Hepatocyte (in vitro differentiated cells): ENCODE data around the gene OBSCN.

Source experiments
- EZH2 ChIP-seq: fragments of 200-600 bp; sonication (generic); IDR thresholded peaks from 2 replicates; pipeline ENCODE4 v1.6.1; 2016; ENCODE audit warnings: antibody characterized with exemption, mild to moderate bottlenecking, borderline replicate concordance
- EZH2phosphoT487 ChIP-seq: fragments of 200-600 bp; sonication (generic); IDR thresholded peaks from one replicate; pipeline ENCODE4 v1.6.1; 2018; ENCODE audit warnings: antibody characterized with exemption, mild to moderate bottlenecking, low read depth, moderate library complexity; ENCODE audit not compliant: unreplicated experiment, severe bottlenecking
- TF ChIP-seq, protein P1 (sequence below): fragments of 200-600 bp; sonication (generic); IDR thresholded peaks from 2 replicates; pipeline ENCODE4 v1.5.1; 2016; ENCODE audit warnings: antibody characterized with exemption, mild to moderate bottlenecking; ENCODE audit not compliant: poor library complexity

DNA sequence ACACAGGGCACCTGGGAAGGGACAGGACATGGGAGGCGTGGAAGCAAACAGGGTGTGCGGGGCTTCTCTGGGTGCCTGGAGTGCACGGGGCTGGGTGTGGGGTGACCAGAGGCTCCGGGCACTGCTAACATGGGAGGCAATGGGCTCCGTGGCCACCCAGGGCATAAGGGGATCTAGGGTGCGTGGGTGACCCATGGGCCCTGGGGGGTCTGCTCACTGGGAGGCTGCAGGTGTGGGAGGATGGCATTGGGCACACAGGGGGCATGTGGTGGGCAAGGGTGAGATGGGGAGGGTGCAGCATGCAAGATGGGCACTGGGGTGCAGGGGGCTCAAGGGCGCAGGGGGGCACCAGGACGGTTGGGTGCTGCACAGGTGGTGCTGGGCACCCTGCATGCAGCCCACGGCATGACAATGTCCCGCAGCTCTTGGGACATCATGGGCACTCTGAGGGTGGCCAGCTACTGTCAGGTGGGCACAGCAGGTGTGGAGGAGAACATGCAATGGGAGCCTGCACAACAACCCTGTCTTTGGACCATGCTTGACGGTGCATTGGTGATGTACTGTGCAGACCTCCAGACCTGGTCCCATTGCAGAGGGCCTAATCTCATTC, 183.7 kb downstream of the OBSCN start:
- TF ChIP-seq, protein P1, sequence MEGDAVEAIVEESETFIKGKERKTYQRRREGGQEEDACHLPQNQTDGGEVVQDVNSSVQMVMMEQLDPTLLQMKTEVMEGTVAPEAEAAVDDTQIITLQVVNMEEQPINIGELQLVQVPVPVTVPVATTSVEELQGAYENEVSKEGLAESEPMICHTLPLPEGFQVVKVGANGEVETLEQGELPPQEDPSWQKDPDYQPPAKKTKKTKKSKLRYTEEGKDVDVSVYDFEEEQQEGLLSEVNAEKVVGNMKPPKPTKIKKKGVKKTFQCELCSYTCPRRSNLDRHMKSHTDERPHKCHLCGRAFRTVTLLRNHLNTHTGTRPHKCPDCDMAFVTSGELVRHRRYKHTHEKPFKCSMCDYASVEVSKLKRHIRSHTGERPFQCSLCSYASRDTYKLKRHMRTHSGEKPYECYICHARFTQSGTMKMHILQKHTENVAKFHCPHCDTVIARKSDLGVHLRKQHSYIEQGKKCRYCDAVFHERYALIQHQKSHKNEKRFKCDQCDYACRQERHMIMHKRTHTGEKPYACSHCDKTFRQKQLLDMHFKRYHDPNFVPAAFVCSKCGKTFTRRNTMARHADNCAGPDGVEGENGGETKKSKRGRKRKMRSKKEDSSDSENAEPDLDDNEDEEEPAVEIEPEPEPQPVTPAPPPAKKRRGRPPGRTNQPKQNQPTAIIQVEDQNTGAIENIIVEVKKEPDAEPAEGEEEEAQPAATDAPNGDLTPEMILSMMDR = no peak
- TF ChIP-seq EZH2 = no peak
- TF ChIP-seq EZH2phosphoT487 = no peak
